Measurements from ENCODE around the gene JAKMIP2.
"Not testable (repeated sequence)": the region's sequence is repeated elsewhere in the genome, so short reads cannot be mapped to it uniquely, and the experiment has no call there.

Gene JAKMIP2

GRCh38 chr5:147580418-147580817 lies 202.1 kb downstream of the JAKMIP2 start:
- not testable (repeated sequence) for DNase-seq

GRCh38 chr5:147578228-147579024 lies 204.1 kb downstream of the JAKMIP2 start:
- DNase-seq = no peak

- DNase-seq = peak; percentile 26 to 53
These were observed 205.6 kb downstream of the JAKMIP2 start for GRCh38 chr5:147576646-147577535.

GRCh38 chr5:147575598-147575997 lies 206.9 kb downstream of the JAKMIP2 start:
- DNase-seq = no peak

- DNase-seq = no peak
These were observed 209.3 kb downstream of the JAKMIP2 start for GRCh38 chr5:147573211-147573610.

GRCh38 chr5:147568710-147569406 lies 213.7 kb downstream of the JAKMIP2 start:
- DNase-seq = no peak

GRCh38 chr5:147567917-147568598 lies 214.5 kb downstream of the JAKMIP2 start:
- DNase-seq = no peak

- no peak for DNase-seq
These were observed 217.0 kb downstream of the JAKMIP2 start for GRCh38 chr5:147565524-147565923.

GRCh38 chr5:147564124-147564486 lies 218.4 kb downstream of the JAKMIP2 start:
- DNase-seq = no peak

GRCh38 chr5:147563466-147564123 lies 218.9 kb downstream of the JAKMIP2 start:
- no peak for DNase-seq

- DNase-seq = no peak
These were observed 221.1 kb downstream of the JAKMIP2 start for GRCh38 chr5:147561435-147561834.

GRCh38 chr5:147560718-147561331 lies 221.7 kb downstream of the JAKMIP2 start:
- no peak for DNase-seq

GRCh38 chr5:147559749-147560148 lies 222.8 kb downstream of the JAKMIP2 start:
- DNase-seq = no peak

- no peak for DNase-seq
These were observed 223.7 kb downstream of the JAKMIP2 start for GRCh38 chr5:147558826-147559225.

GRCh38 chr5:147557876-147558745 lies 224.4 kb downstream of the JAKMIP2 start:
- no peak for DNase-seq

- DNase-seq = no peak
These were observed 227.4 kb downstream of the JAKMIP2 start for GRCh38 chr5:147555176-147555575.

GRCh38 chr5:147554261-147554817 lies 228.2 kb downstream of the JAKMIP2 start:
- DNase-seq = no peak

GRCh38 chr5:147553817-147554216 lies 228.7 kb downstream of the JAKMIP2 start:
- DNase-seq = not testable (repeated sequence)

- DNase-seq = no peak
These were observed 229.6 kb downstream of the JAKMIP2 start for GRCh38 chr5:147552897-147553296.

GRCh38 chr5:147551677-147552076 lies 230.9 kb downstream of the JAKMIP2 start:
- no peak for DNase-seq

Measured in stimulated activated CD4-positive, alpha-beta T cell treated with anti-CD3 and anti-CD28 coated beads, Interleukin-2, amount 100 ng/mL, for 24 hours (primary cell).